ENCODE data around the gene TNS3.

TNS3 gene

DNA sequence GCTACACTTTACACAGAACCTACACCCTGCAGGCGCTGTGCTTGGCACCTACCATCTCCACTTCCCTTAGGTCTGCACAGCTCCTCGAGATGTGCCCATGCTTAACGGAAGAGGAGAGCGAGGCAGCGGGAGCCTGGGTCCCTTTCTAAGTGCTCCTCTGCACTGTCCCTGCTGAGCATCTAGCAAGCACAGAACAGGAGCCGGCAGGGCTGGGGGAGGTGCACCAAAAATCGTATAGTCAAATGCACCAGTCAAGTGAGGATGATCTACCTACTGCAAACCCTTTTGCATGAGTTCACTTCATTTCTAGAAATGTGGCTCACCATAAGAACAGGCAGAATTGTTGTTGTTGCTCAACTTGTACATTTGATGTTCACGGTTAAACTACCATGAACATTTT lies 267.7 kb downstream of the TNS3 start:
- no peak for DNase-seq

DNA sequence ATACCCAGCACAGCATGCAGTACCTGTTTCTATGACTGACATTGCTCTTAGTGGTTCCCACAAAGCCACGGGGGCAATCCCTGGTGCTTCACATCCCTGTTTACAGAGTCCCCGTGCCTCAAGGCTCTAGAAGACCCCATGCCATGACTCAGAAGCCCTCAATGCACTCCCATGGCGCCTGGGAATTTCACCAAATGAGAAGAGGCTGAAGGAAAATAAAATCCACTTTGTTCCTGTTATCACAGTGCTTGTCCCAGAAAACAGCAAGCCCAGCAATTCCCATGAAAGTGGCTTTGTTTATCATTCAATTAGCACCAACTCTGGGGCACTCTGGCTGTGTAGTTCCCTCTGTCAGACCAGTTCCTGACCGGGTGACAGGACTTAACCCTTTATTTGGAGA lies 268.3 kb downstream of the TNS3 start:
- DNase-seq: no peak

DNA sequence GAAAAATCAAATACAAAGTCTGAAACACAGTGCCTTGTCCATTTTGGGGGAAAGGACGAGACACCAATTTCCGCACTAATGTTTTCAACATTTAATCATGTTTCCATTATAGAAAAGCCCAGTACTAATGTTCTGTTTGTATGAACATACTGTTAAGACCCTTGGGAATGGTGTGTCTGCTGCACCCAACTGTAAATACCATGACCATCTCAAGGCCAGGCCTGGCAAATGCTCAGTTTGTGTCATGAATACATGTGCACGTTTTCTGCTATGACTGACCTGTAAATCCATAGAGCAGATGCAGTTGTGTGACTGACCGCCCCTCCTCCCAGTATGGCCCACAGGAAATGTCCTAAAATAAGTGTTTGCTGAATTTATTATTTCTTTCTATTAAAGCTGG lies 270.0 kb downstream of the TNS3 start:
- no peak for DNase-seq

DNA sequence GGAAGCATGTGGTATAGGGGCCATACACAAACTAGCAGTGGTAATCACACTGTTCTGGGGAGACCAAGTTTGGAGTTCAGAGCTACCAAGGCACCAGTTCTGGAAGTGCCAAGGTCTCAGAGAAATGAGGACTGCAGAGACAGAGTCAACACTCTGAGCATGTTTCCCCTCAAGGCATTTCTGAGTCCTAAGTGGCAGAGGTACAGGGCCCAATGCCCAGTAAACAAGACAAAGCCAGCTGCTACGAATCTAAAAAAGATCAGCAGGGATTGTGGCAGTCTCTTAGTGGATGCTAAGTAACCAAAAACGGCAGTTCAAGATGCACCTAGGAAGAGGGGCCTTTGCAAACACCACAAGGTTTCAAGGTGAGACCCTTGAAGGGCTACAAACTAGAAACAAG lies 271.9 kb downstream of the TNS3 start:
- no peak for DNase-seq

- DNase-seq: no peak
These were observed 273.1 kb downstream of the TNS3 start for GRCh38 chr7:47308808-47309207.

GRCh38 chr7:47307311-47307710 lies 274.6 kb downstream of the TNS3 start:
- DNase-seq: peak; percentile 31

- DNase-seq: no peak
These were observed 276.9 kb downstream of the TNS3 start for GRCh38 chr7:47304727-47305719.

DNA sequence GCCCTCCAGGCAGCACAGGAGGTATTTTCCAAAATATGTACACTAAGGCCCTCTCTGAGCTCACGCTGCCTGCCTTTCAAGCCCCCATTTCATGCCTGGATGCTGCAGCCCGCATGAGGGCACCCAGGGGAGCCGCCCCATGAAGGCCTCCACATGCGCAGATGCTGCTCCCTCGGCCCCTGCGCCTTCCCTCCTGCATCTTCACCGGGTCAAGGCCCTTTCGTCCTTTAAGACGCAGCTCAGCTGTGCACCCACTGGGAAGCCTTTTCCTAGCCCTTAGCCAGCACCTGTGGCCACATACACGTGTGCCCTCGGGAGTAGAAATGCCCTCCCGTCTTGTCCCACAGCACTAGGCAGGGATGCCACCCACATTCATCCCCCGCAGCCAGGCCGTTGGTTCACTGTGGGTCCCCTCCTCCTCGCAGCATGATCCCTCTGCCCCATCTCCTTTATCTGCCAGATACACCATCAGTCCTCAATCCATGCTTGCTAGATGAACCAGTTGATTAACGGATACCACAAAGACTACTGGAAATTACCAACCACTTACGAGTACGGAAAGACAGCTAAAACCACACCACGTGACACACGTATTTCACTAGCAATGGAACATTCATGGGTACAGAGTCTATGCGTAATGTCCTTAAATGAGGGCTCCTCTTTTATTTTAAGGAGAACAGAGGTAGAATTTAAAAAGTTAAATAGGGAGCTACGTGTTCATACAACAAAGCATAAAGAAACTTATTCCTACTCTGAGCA lies 278.0 kb downstream of the TNS3 start:
- DNase-seq: no peak

DNA sequence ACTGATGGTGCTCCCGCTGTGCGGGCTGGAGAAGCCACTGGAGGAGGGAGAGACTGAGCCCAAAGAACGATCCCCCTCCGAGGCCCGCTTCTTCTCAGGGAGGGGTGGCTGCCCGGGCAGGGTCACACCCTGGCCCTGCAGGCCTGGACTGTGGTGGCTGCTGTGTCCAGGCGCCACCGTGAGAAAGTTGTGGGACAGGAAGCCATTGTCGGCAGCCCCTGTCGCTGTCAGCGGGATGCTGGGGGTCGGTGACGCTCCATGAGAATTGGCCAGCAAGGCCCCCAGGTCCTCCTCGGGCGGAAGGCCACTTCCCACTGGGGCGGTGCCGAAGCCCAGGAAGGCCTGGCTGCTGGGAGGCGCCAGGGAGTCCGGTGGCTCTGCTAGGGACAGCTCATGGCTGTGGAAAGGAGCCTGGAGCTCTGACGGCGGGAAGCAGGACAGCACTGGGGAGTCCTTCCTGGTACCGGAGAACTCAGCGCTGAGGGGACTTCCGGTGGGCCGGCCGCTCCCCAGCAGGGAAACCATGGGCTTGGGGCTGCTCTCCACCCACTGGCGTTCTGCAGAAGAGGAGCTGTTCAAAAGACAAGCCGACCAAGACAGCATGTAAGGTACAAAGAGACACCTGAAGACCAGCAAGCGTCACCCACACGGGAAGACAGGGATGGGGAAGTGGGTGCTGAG lies 278.8 kb downstream of the TNS3 start:
- DNase-seq: no peak

- no peak for DNase-seq
These were observed 279.4 kb downstream of the TNS3 start for GRCh38 chr7:47302560-47302959.

GRCh38 chr7:47301657-47302295 lies 280.1 kb downstream of the TNS3 start:
- DNase-seq: no peak

GRCh38 chr7:47301105-47301477 lies 280.8 kb downstream of the TNS3 start:
- DNase-seq: no peak

DNA sequence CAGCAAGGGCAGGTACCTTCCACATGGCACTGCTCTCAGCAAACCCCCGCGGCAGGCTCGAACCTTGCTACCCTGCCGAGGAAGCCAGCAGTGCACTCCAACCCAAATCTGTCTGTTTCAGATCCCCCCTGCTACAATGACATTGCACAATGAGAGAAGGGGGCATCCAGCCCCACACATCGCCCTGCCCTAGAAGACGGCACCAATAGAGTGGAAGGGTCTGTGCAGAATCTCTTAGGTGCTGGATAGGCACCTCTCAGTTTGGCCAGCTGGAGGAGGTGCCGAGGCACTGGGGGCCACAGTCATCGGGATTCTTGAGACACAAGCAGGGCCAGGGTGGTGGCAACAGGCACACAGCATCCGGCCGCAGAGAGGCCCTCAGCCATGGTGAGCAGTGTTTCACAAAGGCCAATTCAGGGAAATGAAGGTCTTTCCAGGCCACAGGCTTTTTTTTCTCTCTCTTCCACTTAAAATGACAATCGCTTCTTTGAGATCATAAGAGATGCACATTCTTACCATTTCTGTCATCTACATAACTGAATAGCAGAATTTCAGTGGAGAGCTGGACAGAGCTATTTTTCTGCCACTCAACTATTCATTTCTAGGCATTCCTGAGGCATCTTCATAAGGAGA lies 281.3 kb downstream of the TNS3 start:
- no peak for DNase-seq

DNA sequence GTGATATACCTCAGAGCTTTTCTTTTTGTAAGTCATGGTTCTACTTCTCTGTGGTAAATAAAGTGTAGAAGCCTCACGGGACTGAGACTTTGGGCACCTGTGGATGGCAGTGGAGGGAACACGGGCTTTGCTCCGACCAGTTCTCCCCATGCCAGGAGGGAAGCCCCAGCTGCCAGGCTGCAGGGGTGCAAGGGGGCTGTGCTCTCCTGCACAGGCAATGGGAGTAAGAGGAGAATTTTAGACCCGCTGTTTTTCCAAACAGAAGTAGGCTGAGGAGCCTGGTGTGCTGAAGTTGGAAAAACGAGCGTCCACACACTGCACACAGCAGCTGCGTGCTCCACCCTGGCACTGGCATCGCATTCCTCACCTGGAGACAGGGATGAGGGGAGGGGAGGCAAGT lies 282.4 kb downstream of the TNS3 start:
- no peak for DNase-seq

GRCh38 chr7:47298636-47299035 lies 283.3 kb downstream of the TNS3 start:
- DNase-seq: no peak

GRCh38 chr7:47297120-47297519 lies 284.8 kb downstream of the TNS3 start:
- no peak for DNase-seq

GRCh38 chr7:47295606-47296005 lies 286.3 kb downstream of the TNS3 start:
- no peak for DNase-seq

DNA sequence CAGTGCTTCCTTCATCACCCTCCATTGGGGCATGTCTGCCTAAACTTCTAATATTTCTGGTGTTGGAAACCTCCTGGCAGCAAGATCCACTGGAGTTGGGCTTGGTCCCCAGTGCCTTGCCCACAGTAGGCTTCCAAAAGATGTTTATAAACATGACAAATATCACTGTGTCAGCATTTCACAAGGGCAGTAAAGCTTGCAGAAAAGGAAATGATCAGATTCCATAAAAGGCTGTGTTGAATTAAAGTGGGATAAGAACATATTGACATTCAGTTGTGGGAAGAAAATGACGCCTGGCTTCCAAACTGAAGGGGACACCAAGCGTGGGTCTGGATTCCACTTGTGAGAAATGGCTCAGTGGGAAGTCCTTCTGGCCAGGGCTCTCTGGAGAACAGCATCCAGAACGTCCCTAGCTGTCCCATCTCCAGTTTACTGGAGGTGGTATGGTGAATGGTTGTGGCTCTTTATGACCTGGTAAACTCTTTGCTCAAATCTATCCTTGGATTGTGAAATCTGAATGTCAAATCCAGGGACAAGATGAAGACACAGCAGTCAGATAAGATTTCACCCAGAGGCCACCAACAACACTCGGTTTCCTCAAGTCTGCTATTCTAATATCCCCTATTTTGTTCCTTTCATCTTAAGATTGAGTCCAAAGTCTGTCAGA lies 287.2 kb downstream of the TNS3 start:
- DNase-seq: no peak

DNA sequence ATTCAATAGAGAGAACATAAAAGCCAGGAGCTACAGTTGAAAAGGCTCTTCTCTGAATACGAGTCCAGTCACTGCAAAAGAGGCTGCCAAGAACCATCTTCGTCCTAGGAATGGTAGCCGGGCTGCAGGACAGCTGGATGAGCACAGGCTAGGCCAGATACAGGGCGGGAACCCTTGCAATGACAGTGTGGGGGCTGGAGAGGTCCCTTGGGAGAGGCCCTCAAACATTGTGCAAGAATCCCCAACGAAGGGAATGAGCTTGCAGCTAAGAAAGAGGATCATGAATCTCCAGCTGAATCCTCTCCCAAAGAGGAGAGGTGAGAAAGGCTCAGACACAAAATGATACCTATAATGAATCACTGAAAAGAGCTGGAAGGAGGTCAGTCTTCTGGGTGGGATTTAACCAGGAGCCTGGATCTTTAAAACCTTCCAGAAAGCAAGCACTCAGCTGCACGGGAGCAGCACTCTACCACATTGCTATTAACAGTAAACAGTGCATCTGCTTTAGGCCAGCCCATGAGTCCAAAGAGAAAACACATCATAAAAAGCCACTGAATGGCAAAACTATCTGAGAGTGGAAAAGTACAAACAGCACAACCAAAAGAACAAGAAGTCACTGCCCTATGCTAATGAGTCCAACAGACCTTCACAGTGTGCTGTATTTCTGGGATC lies 287.9 kb downstream of the TNS3 start:
- DNase-seq: peak; percentile 52

DNA sequence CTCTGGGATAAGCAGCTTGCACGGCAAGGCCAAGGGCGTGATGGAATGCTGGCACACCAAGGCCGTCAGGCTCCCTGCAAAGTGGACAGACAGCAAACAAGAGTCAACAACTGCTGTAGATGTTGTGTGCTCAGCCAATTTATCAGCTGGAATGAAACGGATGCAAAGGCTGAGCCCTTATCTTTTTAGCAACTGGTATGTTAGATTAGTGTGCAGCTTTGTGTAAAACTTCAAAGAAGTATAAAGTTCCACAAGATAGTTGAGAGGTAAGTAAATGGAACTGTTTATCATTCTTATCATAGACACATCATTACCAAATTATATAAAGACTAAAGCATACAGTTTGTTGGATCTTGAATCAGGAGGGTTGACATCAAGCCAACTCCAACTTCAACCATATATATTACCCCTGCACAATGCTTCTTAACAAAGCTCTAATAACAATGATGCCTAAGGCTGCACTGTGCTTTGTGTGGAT lies 289.0 kb downstream of the TNS3 start:
- no peak for DNase-seq

- peak; percentile 97 for DNase-seq
These were observed 290.3 kb downstream of the TNS3 start for GRCh38 chr7:47291461-47292081.
